Keratinocyte (primary cell): ENCODE data around the gene VGLL2.

ENCODE experiments used
- EZH2 ChIP-seq: IDR thresholded peaks from one replicate; pipeline ENCODE4 v1.6.1; 2012; ENCODE audit warnings: inconsistent platforms, mild to moderate bottlenecking, low read length, moderate library complexity
- TF ChIP-seq, protein P1 (sequence below), 3 experiments: IDR thresholded peaks in 1 of 3; conservative IDR thresholded peaks in 1 of 3; optimal IDR thresholded peaks in 1 of 3; 2 replicates in 2 of 3; 3 replicates in 1 of 3; pipeline versions ENCODE3 to v1.5.1; 2011; ENCODE audit warnings: low read length in 3 of 3, mild to moderate bottlenecking in 3 of 3, moderate library complexity in 2 of 3, control low read depth in 1 of 3, inconsistent platforms in 1 of 3; ENCODE audit not compliant: insufficient read depth in 2 of 3; ENCODE audit errors: extremely low read depth in 1 of 3

DNA sequence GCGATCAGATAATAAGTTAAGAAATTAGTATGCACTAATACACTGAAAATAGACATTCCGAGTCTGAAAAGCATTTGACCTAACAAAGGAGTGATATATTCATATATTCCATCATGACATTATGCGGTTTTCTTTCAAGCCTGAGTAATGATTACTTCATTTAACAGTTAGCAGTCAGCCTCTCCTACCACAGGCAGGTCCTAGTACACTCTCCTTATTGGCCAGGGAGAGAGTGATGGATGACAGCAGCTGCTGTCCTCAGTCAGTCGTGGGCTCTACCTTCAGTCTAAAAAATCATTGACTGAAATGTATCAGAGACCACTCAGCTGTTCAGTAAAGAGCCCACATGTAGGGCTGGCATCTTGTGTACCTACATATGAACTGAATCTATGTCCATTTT is 33.2 kb upstream of the VGLL2 start:
- no peak for TF ChIP-seq EZH2
- TF ChIP-seq, protein P1, sequence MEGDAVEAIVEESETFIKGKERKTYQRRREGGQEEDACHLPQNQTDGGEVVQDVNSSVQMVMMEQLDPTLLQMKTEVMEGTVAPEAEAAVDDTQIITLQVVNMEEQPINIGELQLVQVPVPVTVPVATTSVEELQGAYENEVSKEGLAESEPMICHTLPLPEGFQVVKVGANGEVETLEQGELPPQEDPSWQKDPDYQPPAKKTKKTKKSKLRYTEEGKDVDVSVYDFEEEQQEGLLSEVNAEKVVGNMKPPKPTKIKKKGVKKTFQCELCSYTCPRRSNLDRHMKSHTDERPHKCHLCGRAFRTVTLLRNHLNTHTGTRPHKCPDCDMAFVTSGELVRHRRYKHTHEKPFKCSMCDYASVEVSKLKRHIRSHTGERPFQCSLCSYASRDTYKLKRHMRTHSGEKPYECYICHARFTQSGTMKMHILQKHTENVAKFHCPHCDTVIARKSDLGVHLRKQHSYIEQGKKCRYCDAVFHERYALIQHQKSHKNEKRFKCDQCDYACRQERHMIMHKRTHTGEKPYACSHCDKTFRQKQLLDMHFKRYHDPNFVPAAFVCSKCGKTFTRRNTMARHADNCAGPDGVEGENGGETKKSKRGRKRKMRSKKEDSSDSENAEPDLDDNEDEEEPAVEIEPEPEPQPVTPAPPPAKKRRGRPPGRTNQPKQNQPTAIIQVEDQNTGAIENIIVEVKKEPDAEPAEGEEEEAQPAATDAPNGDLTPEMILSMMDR (optimal IDR thresholded peaks at IDR 0.05 in 1 of 3, IDR thresholded peaks at IDR 0.05 in 1 of 3, conservative IDR thresholded peaks at IDR 0.05 in 1 of 3; ENCODE audit: extremely low read depth in 1 of 3, insufficient read depth in 2 of 3, low read length in 3 of 3): no peak
